Astrocyte of the spinal cord (primary cell): ENCODE results near the gene ST3GAL3.

Source experiments
- DNase-seq: peaks from one replicate; pipeline ENCODE4 v3.0.0; 2011; ENCODE audit warnings: low read depth, low spot score
- H3K4me3 ChIP-seq: 2 replicates; pipeline ENCODE4 v1.5.1; 2011; ENCODE audit warnings: low read depth, mild to moderate bottlenecking, low read length, moderate library complexity
- in situ Hi-C: cut with HindIII; loops from 2 replicates; pipeline ENCODE4 v1.10.0; 2017; ENCODE audit warnings: low sequenced_read_pairs
- TF ChIP-seq, protein P1 (sequence below): IDR thresholded peaks from 2 replicates; pipeline ENCODE4 v1.5.1; 2012; ENCODE audit warnings: low read depth, mild to moderate bottlenecking, low read length, inconsistent platforms

Gene ST3GAL3

DNA sequence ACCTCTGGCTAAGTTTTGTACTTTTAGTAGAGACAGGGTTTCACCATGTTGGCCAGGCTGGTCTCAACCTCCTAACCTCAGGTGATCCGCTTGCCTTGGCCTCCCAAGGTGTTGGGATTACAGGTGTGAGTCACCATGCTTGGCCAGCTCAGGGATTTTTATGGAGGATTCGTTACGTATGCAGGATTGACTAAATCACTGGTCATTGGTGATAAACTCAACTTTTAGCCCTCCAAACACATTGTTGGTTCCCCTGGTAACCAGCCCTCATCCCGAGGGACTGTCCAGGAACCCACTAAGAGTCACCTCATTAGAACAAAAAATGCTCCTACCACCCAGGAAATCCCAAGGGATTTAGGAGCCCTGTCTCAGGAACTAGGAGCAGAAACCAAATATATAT lies 40.4 kb downstream of the ST3GAL3 start:
- TF ChIP-seq, protein P1, sequence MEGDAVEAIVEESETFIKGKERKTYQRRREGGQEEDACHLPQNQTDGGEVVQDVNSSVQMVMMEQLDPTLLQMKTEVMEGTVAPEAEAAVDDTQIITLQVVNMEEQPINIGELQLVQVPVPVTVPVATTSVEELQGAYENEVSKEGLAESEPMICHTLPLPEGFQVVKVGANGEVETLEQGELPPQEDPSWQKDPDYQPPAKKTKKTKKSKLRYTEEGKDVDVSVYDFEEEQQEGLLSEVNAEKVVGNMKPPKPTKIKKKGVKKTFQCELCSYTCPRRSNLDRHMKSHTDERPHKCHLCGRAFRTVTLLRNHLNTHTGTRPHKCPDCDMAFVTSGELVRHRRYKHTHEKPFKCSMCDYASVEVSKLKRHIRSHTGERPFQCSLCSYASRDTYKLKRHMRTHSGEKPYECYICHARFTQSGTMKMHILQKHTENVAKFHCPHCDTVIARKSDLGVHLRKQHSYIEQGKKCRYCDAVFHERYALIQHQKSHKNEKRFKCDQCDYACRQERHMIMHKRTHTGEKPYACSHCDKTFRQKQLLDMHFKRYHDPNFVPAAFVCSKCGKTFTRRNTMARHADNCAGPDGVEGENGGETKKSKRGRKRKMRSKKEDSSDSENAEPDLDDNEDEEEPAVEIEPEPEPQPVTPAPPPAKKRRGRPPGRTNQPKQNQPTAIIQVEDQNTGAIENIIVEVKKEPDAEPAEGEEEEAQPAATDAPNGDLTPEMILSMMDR, result no peak
- DNase-seq, result no peak
- in situ Hi-C loops, result no loop called here
- no peak overlapping the region for H3K4me3 ChIP-seq

DNA sequence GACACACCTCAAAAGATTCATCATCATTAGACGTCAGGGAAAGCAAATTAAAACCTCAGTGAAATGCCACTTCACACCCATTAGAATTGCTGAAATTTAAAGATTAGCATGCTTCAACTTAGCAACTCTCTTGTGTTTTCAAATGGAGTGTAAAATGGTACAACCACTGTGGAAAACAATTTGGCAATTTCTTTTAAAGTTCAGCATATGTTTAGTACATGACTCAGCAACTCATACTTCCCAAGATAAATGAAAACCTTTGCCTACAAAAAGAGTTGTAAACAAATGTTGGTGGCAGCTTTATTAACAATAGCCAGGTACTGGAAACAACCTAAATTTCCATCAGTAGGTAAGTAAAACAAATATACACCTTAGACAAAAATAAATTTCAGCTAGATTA lies 42.7 kb downstream of the ST3GAL3 start:
- TF ChIP-seq, protein P1, result no peak
- no peak overlapping the region for H3K4me3 ChIP-seq
- in situ Hi-C loops, result no loop called here
- DNase-seq, result no peak

DNA sequence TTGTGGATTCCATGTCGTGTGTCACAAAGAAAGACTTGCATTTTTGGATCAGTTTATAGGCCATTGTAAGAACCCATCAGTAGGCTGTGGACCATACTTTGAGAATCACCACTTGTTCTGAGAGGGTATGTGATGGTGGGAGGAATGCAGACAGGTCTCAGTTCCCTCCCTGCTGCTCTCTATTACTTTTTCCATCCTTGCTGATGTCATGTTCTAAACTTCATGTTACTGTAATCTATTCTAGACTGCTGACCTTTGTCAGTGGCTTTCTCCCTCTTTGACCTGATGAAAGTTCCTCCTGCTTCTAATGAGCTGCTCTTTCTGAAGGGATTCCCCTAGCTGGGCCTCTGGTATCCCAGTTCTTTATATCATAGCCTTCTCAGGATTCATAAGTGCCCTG lies 46.1 kb downstream of the ST3GAL3 start:
- in situ Hi-C loops, result no loop called here
- no peak for DNase-seq
- TF ChIP-seq, protein P1, result no peak
- no peak overlapping the region for H3K4me3 ChIP-seq

DNA sequence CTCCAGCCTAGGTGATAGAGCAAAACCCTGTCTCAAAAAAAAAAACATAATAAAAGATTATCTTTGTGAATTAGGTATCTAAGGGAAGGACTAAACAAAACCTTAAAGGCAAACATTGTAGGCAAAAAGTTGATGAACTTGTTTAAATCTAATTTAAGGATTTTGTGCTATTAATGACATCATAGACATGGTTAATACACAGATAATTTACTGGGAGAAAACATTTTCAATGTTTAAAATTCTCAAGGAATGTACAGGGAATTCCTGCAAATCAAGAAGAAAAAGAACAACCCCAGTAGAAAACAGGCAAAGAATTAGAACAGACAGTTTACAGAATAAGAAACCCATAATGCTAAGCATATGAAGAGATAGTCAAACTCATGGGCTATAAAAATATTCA lies 47.6 kb downstream of the ST3GAL3 start:
- TF ChIP-seq, protein P1, result no peak
- no peak overlapping the region for H3K4me3 ChIP-seq
- in situ Hi-C loops, result no loop called here
- no peak for DNase-seq

DNA sequence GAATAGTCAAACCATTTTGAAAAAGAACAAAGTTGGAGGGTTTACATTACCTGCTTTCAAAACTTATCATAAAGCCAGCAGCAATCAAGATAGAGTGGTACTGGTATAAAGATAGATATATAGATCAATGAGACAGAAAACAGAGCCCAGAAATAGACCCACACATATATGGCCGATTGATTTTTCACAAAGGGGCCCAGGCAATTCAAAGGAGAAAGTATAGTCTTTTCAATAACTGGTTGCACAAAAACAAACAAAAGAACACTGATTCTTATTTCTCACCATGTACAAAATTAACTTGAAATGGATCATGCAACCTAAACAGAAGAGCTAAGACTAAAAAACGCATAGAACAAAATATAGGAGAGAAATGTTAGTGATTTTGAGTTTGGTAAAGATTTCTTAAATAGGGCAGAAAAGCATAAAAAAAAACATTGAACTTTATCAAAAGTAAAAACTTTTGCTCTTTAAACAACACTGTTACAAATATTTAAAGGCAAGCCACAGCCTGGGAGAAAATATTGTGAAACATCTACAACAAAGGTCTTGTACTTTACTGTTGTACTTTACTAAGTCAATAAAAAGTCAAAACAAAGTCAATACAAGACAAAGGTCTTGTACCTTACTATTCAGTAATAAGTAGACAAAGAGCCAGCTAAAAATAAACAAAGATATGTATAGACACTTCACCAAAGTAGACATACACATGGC lies 50.2 kb downstream of the ST3GAL3 start:
- no peak overlapping the region for H3K4me3 ChIP-seq
- in situ Hi-C loops, result no loop called here
- TF ChIP-seq, protein P1, result no peak
- no peak for DNase-seq

DNA sequence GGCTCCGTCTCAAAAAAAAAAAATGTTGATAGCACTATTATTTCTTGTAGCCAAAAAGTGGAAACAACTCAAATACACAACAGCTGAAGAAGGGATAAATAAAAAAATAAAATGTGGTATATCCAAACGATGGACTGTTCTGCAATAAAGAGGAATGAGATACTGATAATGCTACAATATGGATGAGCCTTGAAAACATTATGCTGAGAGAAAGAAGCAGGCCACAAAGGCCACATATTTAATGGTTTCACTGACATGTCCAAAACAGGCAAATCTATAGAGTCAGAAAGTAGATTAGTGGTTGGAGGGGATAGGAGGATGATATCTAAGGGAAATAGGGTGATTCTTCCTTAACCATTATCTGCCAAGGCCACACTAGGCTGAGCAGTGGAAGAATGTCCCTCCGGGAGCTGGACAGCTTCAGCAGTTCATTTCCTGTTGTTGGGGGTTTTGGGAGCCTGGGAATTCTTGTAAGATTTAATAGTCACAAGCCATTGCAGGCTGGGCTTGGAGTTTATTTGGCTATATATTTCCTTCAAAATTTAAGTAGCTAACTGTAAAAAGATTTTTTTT lies 53.5 kb downstream of the ST3GAL3 start:
- TF ChIP-seq, protein P1, result no peak
- in situ Hi-C loops, result loop anchor here (10.0 kb wide), 1 partner anchor 194 kb away; no protein-coding TSS in a partner anchor
- no peak for DNase-seq
- H3K4me3 ChIP-seq, result no peak overlapping the region
